ENCODE results near the gene TLE1. TPM values are rescaled to one million over a fixed set of nuclear protein-coding genes. Genes with fewer than 3 reads are reported as not detected.
"Not testable (repeated sequence)": the region's sequence is repeated elsewhere in the genome, so short reads cannot be mapped to it uniquely, and the experiment has no call there.

Gene TLE1
- total RNA-seq, 1 donor from 2014 or later, result 49.4 TPM

DNA sequence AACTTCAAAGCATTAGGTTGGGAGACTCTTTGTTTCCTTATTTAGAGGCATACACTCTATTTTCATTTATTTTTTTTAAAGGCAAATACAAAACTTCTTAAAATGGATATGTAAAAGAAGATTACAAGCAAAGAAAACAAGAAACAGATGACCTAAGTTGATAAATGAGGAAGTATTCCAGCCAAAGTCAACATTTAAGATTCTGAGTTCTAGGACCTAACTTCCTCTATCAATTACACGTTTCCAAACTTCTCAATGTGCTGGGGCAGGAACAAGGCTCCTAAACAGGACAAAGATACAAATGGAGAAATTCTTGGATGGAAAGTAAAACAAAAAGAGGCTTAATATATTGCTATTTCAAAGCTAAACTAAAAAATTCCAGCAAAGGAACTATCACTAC lies 89.5 kb downstream of the TLE1 start:
- no peak for DNase-seq

DNA sequence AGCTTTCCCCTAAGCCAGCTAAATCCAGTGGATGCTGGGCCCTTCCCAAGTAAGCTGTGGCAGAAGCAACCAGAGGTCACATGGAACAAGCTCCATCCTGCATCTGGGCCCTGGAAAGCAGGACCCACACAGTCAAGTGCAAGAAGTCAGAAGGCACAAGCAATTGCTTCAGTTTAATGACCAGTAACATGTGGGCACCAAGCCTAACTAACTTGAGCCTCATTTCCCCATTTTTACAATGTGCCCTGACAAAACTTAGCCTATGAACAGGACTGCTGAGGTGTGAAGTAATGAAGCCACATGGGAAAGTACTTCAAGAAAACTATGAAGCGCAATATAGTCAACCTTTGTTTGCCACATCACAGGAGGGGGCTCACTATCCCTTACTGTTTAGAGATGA lies 90.5 kb downstream of the TLE1 start:
- DNase-seq, result no peak

DNA sequence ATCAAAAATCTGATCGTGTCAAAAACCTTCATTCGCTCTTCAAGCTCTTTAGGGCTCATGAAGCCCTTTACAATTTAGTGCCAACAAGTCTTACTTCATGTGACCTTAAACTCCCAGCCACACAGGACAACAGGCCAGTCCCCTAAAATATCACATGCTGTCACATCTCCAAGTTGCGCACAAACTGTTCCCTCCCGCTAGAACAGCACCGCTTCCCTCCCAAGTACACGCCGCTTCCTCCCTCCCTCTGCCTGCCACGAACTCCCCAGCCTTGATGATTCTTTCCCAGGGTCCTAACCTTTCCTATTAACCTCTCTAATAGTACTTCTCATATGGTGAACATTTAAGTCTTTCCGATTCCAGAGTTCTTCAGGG lies 91.2 kb downstream of the TLE1 start:
- no peak for DNase-seq

DNA sequence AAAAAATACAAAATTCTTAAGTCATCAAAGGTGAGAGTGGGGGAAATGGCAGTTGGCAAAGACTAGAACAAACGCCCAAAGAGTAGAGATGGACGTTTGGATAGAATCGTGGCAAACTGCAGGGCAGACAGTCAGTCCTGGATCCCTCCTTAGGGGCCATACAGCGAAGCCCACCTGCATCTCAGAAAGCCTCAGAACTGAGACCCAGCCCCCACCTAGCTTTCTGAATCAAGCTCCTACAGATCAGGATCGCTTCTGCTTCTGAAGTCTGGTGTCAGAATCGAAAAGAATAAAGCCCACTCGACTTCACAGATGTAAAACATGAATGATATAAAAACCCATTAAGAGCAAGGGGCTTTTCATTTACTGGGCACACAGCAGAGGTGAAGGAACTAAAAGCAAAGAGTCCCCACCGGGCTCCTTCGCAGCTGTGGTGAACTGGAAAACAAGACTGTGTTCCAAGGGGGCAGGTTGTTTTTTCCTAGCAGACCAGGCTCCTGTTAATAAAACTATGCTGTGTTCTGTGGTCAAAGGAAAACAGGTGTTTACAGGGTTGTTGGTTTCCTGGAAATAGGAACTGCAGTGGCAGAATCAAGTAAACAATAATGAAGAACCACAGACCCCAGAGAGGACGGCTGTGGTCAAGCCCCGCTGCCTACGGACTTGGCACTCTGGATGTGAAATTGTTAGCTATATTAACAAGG lies 91.8 kb downstream of the TLE1 start:
- no peak for DNase-seq

DNA sequence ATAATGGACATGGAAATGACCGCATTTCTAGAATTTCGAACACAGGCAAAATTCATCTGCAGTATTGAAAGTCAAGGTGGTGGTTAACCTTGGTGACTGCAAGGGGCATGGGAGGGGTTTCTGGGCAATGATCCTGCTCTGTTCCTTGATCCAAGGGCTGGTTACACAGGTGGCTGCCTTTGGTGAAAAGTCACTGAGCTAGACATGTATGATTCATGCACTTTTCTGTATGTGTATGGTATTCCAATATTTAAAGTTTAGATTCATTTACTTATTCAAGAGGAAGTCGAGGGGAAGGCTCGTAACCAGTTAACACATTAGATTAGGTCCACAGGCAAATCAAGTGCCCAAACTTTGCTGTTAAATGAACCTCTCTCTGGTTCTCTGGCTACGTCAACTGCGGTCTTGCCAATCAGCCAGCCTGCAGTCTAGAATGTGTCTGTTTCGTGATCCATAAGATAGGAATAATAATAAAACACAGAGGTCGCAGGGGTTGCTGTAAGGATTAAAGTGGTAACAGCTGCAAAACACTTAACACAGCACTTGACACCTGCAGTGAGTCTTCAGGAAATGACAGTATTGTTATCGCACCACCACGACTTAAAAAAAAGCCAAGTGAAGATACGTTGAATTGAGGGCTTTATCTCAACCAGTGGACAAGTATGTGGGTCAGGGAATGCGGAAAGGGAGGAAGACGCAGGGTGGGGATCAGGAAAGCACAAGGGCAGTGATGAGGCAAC lies 92.5 kb downstream of the TLE1 start:
- DNase-seq, result no peak

DNA sequence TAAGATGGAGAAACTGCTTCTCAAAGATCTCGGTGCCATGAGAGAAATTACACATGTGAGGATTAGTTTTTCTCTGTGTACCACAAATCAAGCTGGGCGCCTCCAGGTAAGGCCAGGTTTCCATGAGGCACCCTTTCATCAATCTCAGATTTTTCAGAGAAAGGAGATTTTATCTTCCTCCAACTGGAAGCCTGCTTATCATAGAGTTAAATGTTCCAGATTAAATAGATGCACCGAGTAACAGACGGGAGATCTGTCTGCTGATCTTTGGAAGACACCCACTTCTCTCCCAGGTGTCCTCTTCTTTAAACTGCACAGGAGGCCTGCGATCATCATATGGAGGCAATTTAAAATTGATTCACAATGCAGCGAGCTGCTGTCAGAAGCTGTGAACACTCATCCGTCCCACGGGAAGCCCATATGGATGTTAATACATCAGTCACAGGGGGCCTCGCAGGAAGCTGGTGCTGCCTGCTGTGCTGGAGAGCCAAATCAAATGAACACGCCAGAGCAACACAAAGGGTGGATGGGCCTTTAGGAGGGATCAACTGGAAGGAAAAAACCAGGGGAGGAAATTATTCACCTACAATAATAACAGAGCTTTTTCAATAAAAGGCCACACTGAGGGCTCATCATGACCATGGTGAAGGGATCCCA lies 93.3 kb downstream of the TLE1 start:
- no peak for DNase-seq

DNA sequence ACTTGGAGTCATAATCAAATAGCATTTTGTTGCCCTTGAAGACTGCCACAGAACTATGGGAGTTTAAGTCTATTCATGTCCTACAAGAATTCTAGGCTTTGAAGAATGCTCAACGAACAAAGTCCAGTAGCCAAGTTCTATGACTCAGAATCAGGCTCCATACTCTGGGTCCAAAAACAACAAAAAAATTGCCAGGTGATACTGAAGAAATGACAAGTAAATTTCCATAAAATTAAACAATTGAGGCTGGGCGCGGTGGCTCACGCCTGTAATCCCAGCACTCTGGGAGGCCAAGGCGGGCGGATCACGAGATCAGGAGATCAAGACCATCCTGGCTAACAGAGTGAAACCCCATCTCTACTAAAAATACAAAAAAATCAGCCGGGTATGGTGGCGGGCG lies 94.1 kb downstream of the TLE1 start:
- DNase-seq, result not testable (repeated sequence)

DNA sequence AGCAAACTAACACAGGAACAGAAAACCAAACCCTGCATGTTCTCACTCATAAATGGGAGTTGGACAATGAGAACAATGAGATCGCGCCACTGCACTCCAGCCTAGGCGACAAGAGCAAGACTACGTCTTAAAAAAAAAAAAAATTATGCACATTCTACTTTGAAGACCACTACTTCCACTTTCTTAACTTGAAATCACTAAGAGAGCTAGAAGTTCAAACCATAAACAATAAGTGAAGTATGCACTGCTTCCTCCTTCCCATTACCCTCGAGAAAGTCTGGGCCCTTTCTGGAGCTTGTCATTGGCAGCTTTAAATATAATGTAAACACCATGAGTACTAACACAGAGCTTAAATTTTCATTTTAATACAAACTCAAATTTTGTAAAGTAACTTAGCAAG lies 94.9 kb downstream of the TLE1 start:
- DNase-seq, result no peak

DNA sequence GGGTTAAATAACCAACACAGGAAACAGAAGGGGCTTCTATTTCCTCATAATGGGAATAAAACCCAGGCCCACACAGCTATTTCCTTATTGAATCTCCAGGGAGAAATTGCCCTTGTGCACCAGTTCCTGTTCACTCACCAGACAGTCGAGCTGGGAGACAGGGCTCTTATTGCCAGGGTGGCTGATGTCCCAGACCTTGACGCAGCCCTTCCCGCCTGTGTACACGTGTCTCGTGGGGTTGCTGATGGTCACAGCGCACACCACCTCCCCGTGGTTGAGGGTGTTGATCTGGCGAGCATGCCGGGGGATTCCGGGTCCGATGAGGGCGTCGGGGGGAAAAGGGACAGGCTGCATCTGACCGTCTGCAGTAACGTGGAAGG lies 96.5 kb downstream of the TLE1 start:
- no peak for DNase-seq

DNA sequence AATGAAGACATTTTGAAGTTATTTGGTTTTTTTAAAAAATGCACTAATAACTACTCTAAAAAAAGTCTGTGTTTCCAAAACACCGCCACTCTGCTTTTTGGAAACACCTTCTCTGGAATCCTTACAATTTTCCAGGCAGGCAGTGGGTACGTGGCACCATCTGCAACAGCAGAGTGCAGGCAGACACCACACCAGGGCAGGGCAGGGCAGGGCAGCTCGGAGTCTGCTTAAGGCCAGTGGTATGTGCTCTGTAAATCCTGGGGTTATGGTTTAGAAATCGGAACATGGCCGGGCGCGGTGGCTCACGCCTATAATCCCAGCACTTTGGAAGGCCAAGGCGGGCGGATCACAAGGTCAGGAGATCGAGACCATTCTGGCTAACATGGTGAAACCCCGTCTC lies 97.6 kb downstream of the TLE1 start:
- DNase-seq, result no peak

DNA sequence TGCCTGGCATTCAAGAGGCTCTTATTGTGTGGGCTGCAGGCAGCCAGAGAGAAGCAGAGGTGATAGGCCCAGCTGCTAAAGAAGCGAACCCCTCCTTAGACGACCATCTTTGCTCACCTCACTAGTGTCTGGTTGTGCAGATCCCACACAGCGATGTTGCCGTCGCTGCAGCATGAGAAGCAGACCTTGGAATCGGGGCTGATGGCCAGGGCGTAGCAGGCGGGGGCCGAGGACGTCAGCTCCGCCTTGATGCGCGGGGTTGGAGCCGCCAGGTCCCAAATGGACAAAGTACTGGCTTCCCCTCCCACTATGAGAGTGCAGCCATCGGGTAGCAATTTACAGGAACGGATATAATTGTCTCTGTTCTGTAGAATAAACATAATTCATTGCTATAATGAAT lies 98.7 kb downstream of the TLE1 start:
- no peak for DNase-seq

DNA sequence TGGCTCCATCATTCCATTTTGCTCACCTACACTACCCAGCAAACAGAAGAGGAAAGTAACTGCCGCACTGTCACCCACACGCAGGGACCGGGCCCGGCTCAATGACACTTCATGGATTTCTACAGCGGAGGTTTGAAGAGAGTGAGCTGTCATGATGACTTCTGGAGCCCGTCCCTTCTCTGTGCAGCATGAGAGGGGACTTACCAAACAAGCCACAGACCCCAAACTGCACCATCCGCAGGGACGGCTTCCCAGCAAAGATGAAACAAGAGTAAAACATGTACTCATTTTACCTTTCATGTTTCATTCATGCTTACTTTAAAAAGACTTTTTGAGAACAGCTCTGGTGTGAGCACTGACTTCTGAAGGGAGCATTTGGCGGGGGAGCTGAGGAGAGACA lies 99.5 kb downstream of the TLE1 start:
- DNase-seq, result no peak

DNA sequence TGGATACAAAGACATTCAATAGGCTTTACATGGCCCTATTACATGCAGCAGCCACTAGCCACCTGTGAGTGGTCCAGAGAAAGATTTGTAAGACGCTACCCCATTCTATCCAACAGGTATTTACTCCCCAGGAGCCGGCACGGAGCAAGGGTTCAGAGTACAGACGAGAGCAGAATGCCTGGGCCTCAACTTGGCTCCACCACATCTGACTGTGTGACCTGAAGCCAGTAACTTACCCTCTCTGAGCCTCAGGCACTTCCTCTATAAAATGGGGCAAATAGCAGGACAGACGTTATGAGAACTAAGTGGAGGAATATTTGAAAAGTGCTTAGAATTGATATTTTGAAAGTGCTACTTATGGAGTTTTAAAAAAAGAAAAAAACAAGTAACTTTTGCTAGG lies 100.0 kb downstream of the TLE1 start:
- no peak for DNase-seq

DNA sequence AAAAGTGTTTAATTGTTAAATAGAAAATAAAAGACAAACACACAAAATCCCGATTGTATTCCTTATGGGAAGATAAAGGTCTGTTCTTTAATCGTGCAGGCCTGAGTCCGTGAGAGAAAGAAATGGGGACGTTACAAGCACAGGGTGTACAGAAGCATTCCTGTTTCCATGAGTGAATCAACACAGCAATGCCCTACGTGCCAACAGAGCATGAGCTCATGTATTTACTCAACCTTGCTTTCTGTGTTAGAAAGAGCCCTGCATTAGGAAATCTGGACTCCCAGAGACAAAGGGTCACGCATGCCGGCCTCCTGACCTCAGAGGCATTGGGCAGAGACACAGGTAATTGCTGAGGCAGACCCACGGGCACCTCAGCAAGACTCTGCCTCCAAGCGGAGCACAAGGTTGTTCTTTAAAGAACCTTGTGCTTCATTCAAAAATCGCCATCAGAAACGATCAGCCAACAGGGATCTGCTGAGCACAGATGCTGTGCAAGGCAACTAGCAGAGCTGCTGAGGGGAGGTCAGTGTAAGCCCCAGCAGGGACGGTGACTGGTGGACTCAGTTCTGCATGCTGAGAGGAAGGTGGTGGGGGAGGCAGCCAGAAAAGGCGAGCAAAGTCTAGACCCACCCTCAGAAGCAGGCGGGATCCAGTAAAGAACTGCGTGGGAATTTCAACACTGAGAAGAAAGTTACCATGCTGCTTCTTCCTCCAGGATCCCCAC lies 101.0 kb downstream of the TLE1 start:
- DNase-seq, result no peak

DNA sequence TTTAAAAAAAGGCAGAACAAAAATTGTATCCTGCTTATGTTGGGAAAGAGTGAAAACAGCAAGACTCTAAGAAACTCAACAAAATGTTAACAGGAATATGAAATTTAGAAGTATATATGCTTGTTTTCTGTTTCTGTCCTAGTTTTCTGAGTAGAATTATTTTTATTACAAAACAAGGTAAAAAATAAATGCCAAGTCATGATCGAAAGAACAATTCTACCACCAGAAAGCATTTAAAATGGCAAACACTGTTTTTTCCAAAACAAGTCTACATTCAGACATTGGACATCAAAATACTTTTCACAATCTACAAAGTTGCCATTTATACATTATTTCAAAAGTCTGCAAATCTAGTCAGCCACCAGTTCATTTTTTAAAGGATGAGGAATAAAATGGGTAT lies 102.6 kb downstream of the TLE1 start:
- no peak for DNase-seq

DNA sequence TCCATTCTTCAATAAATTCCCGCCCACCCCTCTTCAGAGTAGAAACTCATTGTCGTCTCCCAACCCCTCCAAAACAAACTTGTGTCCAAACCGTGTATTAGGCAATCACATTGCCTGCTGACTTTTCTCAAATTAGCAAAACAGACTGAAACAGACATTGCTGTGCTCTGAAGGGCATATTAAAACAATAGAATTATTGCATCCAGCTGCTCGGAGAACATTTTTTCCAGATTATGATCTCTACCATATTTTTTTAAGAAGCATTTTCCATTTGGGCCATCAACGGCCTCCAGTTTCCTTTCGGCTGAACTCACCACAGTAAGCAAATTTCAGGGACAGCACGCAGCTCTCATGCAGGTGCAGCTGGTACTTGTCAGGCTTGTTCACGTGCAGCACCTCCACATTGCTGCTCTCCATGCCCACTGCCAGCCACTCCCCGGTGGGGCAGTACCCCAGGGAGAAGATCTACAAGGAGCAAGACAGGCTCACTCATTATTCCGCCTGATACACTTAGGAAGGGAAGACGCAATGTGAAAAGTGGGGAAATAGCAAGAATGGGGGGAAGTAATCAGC lies 104.1 kb downstream of the TLE1 start:
- DNase-seq, result no peak

DNA sequence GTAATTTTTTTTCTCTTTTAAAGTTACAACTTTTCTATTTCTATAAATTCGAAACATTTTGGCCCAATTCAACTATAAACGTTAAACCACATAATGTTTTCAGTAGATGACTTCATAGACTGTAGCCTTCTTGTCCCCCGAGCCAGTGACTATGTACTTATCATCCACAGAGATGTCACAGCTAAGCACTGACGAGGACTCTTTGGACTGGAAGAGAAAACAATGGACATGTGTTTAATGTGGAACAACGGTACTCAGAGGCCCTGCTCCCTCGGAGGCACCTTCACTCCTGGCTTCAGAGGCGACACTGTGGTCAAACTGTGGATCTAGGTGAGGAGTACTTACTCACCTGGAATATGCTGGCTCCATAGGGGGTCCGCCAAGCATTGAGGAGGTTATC lies 105.2 kb downstream of the TLE1 start:
- DNase-seq, result no peak

DNA sequence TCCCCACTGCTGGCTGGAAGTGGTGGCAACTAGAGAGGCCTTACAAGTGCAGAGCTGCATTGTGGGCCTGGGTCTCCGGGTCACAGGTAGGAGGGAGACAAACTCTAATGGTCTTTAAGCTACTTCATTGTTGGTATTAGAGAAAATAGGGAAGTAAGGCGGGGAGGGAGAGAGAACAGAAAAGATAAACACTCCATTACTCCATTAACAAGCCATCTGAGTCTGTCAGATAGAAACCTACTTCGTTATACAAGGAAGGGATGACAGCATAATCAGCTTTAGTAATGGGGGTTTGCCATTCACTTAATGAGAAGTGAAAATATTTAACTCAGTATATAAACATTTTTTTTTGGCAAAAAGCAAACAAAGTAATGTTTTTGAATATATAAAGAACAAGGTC lies 107.4 kb downstream of the TLE1 start:
- no peak for DNase-seq

DNA sequence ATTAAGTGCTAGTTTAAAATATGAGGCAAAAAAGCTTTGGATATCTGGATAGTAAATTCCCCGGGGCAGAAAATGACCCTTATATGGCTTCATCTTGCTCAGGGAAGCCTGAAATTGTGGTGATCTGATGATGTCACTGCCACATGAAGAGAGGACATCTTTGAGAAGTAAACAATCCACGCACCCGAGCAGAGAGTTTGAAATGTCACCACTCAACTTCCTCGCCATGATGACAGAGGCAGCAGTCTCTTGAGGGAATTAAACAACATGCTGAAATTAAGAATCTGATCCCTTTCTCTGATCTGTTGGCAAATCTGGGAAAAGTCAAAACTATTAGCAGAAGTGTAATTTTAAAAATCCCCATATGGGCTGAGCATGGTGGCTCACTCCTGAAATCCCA lies 110.0 kb downstream of the TLE1 start:
- DNase-seq, result no peak

DNA sequence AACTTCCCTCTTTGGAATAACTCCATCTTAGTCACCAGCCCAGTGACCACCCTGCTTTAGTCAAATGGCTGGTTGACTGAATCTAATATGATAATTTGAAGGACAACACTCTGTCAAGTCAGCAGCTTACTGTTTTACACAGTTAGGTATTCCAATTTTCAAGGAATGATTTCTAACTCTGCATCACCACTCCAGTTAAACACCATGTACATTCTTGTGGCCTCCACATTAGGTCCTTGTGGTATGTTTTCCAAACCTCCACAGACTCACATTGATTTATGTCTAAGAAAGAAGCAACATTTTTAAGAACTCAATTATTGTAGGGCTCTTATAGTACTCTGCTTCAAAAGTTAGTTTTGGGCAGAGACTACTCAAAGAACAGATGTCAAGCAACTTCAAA lies 110.7 kb downstream of the TLE1 start:
- DNase-seq, result no peak

DNA sequence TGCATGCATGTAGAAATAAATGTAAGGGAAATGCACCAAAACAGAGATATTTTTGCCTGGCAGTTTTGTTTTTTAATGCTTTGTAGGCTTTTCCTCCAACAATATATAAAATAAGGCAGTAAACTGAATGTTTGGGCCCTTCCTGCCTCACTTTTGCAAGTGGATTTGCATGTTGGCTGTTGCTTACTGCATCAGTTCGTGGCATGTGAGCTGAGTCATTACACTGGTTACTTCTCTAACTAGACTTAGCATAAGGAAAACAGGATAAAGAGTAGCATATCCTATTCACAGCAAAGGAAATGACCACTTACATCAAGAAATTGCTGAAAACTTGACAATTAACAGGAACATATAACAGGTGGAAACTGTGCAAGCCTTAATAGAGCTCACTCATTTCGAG lies 113.4 kb downstream of the TLE1 start:
- no peak for DNase-seq

DNA sequence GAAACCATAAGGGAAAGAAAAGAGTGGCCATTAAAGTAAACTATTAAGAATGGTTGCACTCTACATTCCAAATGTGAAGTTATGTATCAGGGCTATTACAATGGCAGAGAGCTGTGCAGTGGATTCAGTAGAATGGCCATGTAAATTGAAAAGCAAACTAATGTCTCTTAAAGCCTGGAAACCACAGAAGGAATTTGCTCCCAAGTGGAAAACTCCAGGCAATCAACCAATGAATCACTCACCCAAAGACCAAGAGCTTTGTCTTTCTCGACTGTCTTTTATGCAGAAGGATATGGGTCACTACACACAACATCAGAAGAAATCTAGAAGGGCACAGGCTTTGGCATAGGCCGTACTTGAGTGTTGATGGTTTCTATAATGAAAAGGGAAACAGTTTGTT lies 114.9 kb downstream of the TLE1 start:
- no peak for DNase-seq
